GM23248 (cell line): ENCODE measurements around the gene ABCC1. TPM values are rescaled to one million over a fixed set of nuclear protein-coding genes. Genes with fewer than 3 reads are reported as not detected.
"Not testable (repeated sequence)": the region's sequence is repeated elsewhere in the genome, so short reads cannot be mapped to it uniquely, and the experiment has no call there.

Source experiments
- DNase-seq: peaks from one replicate; pipeline ENCODE4 v3.0.0-alpha.2; 2015
- H2AFZ ChIP-seq: fragments of 200-600 bp; sonication (generic); 2 replicates; pipeline ENCODE4 v1.6.1; 2016; ENCODE audit warnings: antibody characterized with exemption
- H3F3A ChIP-seq: fragments of 200-600 bp; sonication (generic); 2 replicates; pipeline ENCODE4 v1.6.1; 2016; ENCODE audit warnings: mild to moderate bottlenecking, antibody characterized with exemption, mixed run types; ENCODE audit not compliant: insufficient read depth
- H3K27ac ChIP-seq: fragments of 200-600 bp; sonication (generic); 2 replicates; pipeline ENCODE4 v1.5.1; 2016; ENCODE audit warnings: mild to moderate bottlenecking
- H3K27me3 ChIP-seq: fragments of 200-600 bp; sonication (generic); replicated peaks from 2 replicates; pipeline ENCODE4 v1.6.1; 2016; ENCODE audit warnings: mild to moderate bottlenecking; ENCODE audit not compliant: insufficient read depth
- H3K36me3 ChIP-seq: fragments of 200-600 bp; sonication (generic); 2 replicates; pipeline ENCODE4 v1.6.1; 2016; ENCODE audit warnings: low read depth, mild to moderate bottlenecking
- H3K4me1 ChIP-seq: fragments of 200-600 bp; sonication (generic); 2 replicates; pipeline ENCODE4 v1.6.1; 2016; ENCODE audit warnings: mild to moderate bottlenecking; ENCODE audit not compliant: insufficient read depth
- H3K4me2 ChIP-seq: fragments of 200-600 bp; sonication (generic); one replicate; pipeline ENCODE4 v1.6.1; 2016; ENCODE audit warnings: mild to moderate bottlenecking; ENCODE audit not compliant: unreplicated experiment
- H3K4me3 ChIP-seq: fragments of 200-600 bp; sonication (generic); 2 replicates; pipeline ENCODE4 v1.5.1; 2016; ENCODE audit warnings: mild to moderate bottlenecking
- H3K79me2 ChIP-seq: fragments of 200-600 bp; sonication (generic); 2 replicates; pipeline ENCODE4 v1.6.1; 2016; ENCODE audit warnings: mild to moderate bottlenecking; ENCODE audit not compliant: insufficient read depth
- H3K9ac ChIP-seq: fragments of 200-600 bp; sonication (generic); 2 replicates; pipeline ENCODE4 v1.6.1; 2016; ENCODE audit warnings: mild to moderate bottlenecking
- H3K9me2 ChIP-seq: fragments of 200-600 bp; sonication (generic); 2 replicates; pipeline ENCODE4 v1.6.1; 2016; ENCODE audit warnings: mixed run types, mild to moderate bottlenecking, moderate library complexity; ENCODE audit not compliant: insufficient read depth
- H3K9me3 ChIP-seq: fragments of 200-600 bp; sonication (generic); one replicate; pipeline ENCODE4 v1.6.1; 2017; ENCODE audit warnings: low read depth
- H4K20me1 ChIP-seq: fragments of 200-600 bp; sonication (generic); 2 replicates; pipeline ENCODE4 v1.6.0; 2016; ENCODE audit not compliant: insufficient read depth
- EZH2 ChIP-seq: fragments of 200-600 bp; sonication (generic); IDR thresholded peaks from 2 replicates; pipeline ENCODE4 v1.6.1; 2018; ENCODE audit warnings: antibody characterized with exemption, mild to moderate bottlenecking; ENCODE audit not compliant: insufficient read depth, poor library complexity, severe bottlenecking
- EZH2phosphoT487 ChIP-seq: fragments of 200-600 bp; sonication (generic); IDR thresholded peaks from 2 replicates; pipeline ENCODE4 v1.6.1; 2018; ENCODE audit warnings: antibody characterized with exemption, moderate library complexity, mild to moderate bottlenecking, low read depth; ENCODE audit not compliant: insufficient read depth
- WGBS, 2 experiments: methylation state at CpG; one replicate each; pipeline ENCODE4 v1.1.6; 2015 to 2017; ENCODE audit warnings: low lambda C conversion rate in 2 of 2, low coverage in 1 of 2; ENCODE audit errors: missing lambda C conversion rate in 2 of 2; 5-methylcytosine and 5-hydroxymethylcytosine counted together
- in situ Hi-C: fragments of 300-500 bp; cut with MboI; formaldehyde crosslinking; loops from 2 replicates; pipeline ENCODE4 v1.15.0; 2020
- polyA plus RNA-seq: library from polyadenylated mRNA; unstranded; fragments of >200 nt; fragmentation: Nextera tagmentation; extraction: Ambion mirVana; gene quantifications from 2 replicates; pipeline ENCODE4 v1.2.1, GENCODE V29; 2016
- total RNA-seq: library from RNA; depleted of rRNA; stranded (reverse); fragments of >200 nt; shearing (Covaris generic); gene quantifications from 2 replicates; pipeline ENCODE4 v1.2.3, GENCODE V29; 2014

ABCC1 gene
- total and polyA plus RNA-seq, 2 experiments from 2014 or later: 16.2 to 25.5 TPM

- in situ Hi-C loops: no loop called here
- H4K20me1 ChIP-seq: no peaks in the 10 kb centered on the region
- 94 to 96% methylated on average over 4 of the region's 4 CpGs for WGBS, 2 experiments
- H3K27ac ChIP-seq: no peak overlapping the region
- no peak for DNase-seq
- no peaks in the 10 kb centered on the region for H3K27me3 ChIP-seq
- H3K9ac ChIP-seq: no peak overlapping the region
- no peak for TF ChIP-seq EZH2
- no peak for TF ChIP-seq EZH2phosphoT487
- H3K4me3 ChIP-seq: no peak overlapping the region
- peaks cover 12% of the 10 kb centered on the region; the same call in 1 of the 2 replicates for H3K4me1 ChIP-seq
- no peak overlapping the region for H3K4me2 ChIP-seq
- peaks cover 13% of the 10 kb centered on the region for H3K36me3 ChIP-seq
- no peaks in the 10 kb centered on the region for H3K9me3 ChIP-seq
- no peaks in the 10 kb centered on the region for H3K79me2 ChIP-seq
- no peaks in the 10 kb centered on the region for H3F3A ChIP-seq
- H3K9me2 ChIP-seq: no peaks in the 10 kb centered on the region
- no peak overlapping the region for H2AFZ ChIP-seq
Measured at GRCh38 chr16:16099320-16099719, 149.9 kb downstream of the ABCC1 start.

DNA sequence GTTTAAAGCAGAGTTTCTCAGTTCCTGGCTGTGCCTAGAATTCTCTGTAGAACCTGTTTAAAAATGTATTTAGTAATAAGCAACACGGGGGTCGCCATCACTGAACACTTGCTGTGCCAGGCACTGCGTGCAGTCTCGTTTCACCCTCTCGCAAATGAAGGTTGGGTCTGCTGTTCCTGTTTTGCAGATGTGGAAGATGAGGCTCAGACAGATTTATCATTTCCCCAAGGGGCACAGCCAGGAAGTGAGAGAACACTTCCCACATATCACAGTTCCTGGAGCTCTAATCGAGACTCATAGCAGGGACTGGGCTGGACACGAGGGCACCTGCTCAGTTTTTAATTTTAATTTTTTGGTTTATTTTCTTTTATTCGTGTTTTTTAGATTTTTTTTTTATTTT lies 151.2 kb downstream of the ABCC1 start:
- Histone ChIP-seq H3K9ac (no peak overlapping the region), H3K4me2 (no peak overlapping the region), H3F3A (no peaks in the 10 kb centered on the region), H3K9me3 (no peaks in the 10 kb centered on the region), H3K4me3 (no peak overlapping the region), H2AFZ (no peak overlapping the region), H3K4me1 (peaks cover 12% of the 10 kb centered on the region; the same call in 1 of the 2 replicates), H3K27me3 (no peaks in the 10 kb centered on the region), H4K20me1 (no peaks in the 10 kb centered on the region), H3K36me3 (peaks cover 13% of the 10 kb centered on the region), H3K9me2 (no peaks in the 10 kb centered on the region), H3K27ac (no peak overlapping the region), H3K79me2 (no peaks in the 10 kb centered on the region)
- in situ Hi-C loops: no loop called here
- TF ChIP-seq EZH2phosphoT487: no peak
- no peak for DNase-seq
- 88 to 89% methylated on average over 8 of the region's 8 CpGs for WGBS, 2 experiments

DNA sequence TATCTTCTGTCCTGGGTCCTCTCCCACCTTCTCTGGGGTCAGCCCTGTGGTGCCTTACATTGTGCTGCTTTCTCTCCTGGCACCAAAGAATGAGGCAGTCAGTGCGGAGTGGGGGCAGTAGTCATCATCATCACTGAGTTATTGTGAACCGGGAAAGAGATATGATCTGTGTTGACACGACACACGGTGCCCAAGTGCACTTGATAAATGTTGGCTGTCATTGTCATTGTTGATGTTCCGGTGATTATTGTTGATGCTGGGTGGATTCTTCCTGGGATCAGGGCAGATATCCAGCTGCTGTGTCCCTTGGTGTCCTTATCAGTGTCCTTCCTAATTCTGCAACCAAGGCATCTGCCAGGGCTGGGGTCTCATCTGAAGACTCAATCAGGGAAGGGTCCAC lies 152.2 kb downstream of the ABCC1 start:
- Histone ChIP-seq H3F3A (no peaks in the 10 kb centered on the region), H3K4me2 (no peak overlapping the region), H3K36me3 (peaks cover 13% of the 10 kb centered on the region), H4K20me1 (no peaks in the 10 kb centered on the region), H3K9me3 (no peaks in the 10 kb centered on the region), H3K4me3 (no peak overlapping the region), H3K27me3 (no peaks in the 10 kb centered on the region), H3K27ac (no peak overlapping the region), H3K4me1 (peaks cover 7% of the 10 kb centered on the region; the same call in 1 of the 2 replicates), H3K9me2 (no peaks in the 10 kb centered on the region), H3K79me2 (no peaks in the 10 kb centered on the region), H3K9ac (no peak overlapping the region), H2AFZ (no peak overlapping the region)
- no peak for TF ChIP-seq EZH2phosphoT487
- no peak for TF ChIP-seq EZH2
- in situ Hi-C loops: no loop called here
- 98 to 99% methylated on average over 5 of the region's 5 CpGs for WGBS, 2 experiments
- DNase-seq: no peak

DNA sequence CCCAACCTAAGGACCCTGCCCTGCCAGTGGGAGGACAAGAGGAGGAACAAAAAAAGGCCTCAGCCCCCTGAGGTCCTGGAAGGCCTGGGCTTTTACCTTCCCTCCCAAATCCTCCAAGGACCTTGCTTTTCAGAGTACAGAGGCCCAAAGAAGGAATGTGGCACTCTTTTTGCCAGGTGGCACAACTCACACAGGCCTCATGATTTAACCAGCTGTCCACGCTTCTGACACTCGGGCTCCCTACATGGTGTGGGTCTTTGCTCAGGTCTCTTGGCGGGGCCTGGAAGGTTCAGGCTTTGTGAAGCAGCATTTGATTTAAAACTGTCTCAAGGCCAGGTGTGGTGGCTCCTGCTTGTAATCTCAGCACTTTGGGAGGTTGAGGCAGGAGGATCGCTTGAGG lies 153.3 kb downstream of the ABCC1 start:
- no peak overlapping the region for H3K4me2 ChIP-seq
- no peak overlapping the region for H3K27ac ChIP-seq
- no peaks in the 10 kb centered on the region for H3K4me1 ChIP-seq
- H3K79me2 ChIP-seq: no peaks in the 10 kb centered on the region
- DNase-seq: no peak
- in situ Hi-C loops: no loop called here
- no peaks in the 10 kb centered on the region for H3K9me2 ChIP-seq
- H3F3A ChIP-seq: no peaks in the 10 kb centered on the region
- no peak overlapping the region for H3K9ac ChIP-seq
- H3K36me3 ChIP-seq: peaks cover 17% of the 10 kb centered on the region
- H2AFZ ChIP-seq: no peak overlapping the region
- H3K4me3 ChIP-seq: no peak overlapping the region
- H3K27me3 ChIP-seq: no peaks in the 10 kb centered on the region
- TF ChIP-seq EZH2phosphoT487 (no peak), EZH2 (no peak)
- no peaks in the 10 kb centered on the region for H4K20me1 ChIP-seq
- 97 to 98% methylated on average over 4 of the region's 4 CpGs for WGBS, 2 experiments
- no peaks in the 10 kb centered on the region for H3K9me3 ChIP-seq

GRCh38 chr16:16104132-16104803 lies 154.9 kb downstream of the ABCC1 start:
- H3K36me3 ChIP-seq: peaks cover 17% of the 10 kb centered on the region

DNA sequence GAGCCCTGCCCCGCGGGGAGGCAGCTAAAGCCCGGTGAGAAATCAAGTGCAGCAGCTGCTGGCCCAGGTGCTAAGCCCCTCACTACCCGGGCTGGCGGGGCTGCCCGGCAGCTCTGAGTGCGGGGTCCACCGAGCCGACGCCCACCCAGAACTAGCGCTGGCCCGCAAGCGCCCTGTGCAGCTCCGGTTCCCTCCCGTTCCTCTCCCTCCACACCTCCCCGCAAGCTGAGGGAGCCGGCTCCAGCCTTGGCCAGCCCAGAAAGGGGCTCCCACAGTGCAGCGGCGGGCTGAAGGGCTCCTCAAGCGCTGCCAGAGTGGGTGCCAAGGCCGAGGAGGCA lies 155.4 kb downstream of the ABCC1 start:
- H3K9me2 ChIP-seq, DNase-seq, H3K27me3 ChIP-seq, H3K9ac ChIP-seq, H2AFZ ChIP-seq, H4K20me1 ChIP-seq, H3K4me1 ChIP-seq, H3F3A ChIP-seq, H3K4me3 ChIP-seq, in situ Hi-C loops, H3K4me2 ChIP-seq, H3K27ac ChIP-seq, H3K79me2 ChIP-seq, H3K9me3 ChIP-seq: not testable (repeated sequence)
- WGBS, 2 experiments: 94 to 96% methylated on average over 15 to 18 of the region's 21 CpGs
- peaks cover 17% of the 10 kb centered on the region for H3K36me3 ChIP-seq

More at GRCh38 chr16:16104132-16104803, 154.9 kb downstream of the ABCC1 start:
- H3K9me2 ChIP-seq, DNase-seq, H3K9ac ChIP-seq, in situ Hi-C loops, H3K4me2 ChIP-seq, H4K20me1 ChIP-seq, H3K4me1 ChIP-seq, H3K9me3 ChIP-seq, H3K27me3 ChIP-seq, H2AFZ ChIP-seq, H3F3A ChIP-seq, H3K4me3 ChIP-seq, H3K79me2 ChIP-seq, H3K27ac ChIP-seq: not testable (repeated sequence)
- 94 to 95% methylated on average over 11 to 15 of the region's 16 CpGs for WGBS, 2 experiments
